Mesenchymal stem cell (in vitro differentiated cells and primary cell): ENCODE data around the gene RGS12.
A peak's percentile ranks its signal among the peaks of the same experiment; 100 is the strongest.

Experiments
- DNase-seq: peaks from one replicate; pipeline ENCODE4 v3.0.0-alpha.2; 2013
- H2AFZ ChIP-seq: one replicate; pipeline ENCODE4 v1.6.1; 2013; ENCODE audit warnings: low read depth, mild to moderate bottlenecking, control low read depth, inconsistent platforms, low read length, moderate library complexity
- H2AK5ac ChIP-seq: 2 replicates; pipeline ENCODE4 v1.6.1; 2013; ENCODE audit warnings: low read length, moderate library complexity, mild to moderate bottlenecking, inconsistent platforms; ENCODE audit not compliant: severe bottlenecking
- H2BK120ac ChIP-seq: one replicate; pipeline ENCODE4 v1.6.1; 2013; ENCODE audit warnings: low read depth, mild to moderate bottlenecking, inconsistent platforms, low read length, moderate library complexity
- H2BK12ac ChIP-seq, 2 experiments: one replicate each; pipeline ENCODE4 v1.6.1; 2013; ENCODE audit warnings: inconsistent platforms in 2 of 2, low read length in 2 of 2, mild to moderate bottlenecking in 2 of 2, moderate library complexity in 2 of 2, control low read depth in 1 of 2
- H2BK15ac ChIP-seq: one replicate; pipeline ENCODE4 v1.6.1; 2013; ENCODE audit warnings: mild to moderate bottlenecking, low read depth, inconsistent platforms; ENCODE audit not compliant: poor library complexity, severe bottlenecking
- H2BK5ac ChIP-seq: 2 replicates; pipeline ENCODE4 v1.6.1; 2013; ENCODE audit warnings: low read depth, mild to moderate bottlenecking, low read length, control low read depth, inconsistent platforms; ENCODE audit not compliant: poor library complexity, severe bottlenecking
- H3K14ac ChIP-seq, 2 experiments: one replicate each; pipeline ENCODE4 v1.6.1; 2013; ENCODE audit warnings: inconsistent platforms in 2 of 2, low read length in 2 of 2, control low read depth in 1 of 2, mild to moderate bottlenecking in 1 of 2, moderate library complexity in 1 of 2
- H3K18ac ChIP-seq, 2 experiments: one replicate each; pipeline ENCODE4 v1.6.1; 2013; ENCODE audit warnings: inconsistent platforms in 2 of 2, low read length in 2 of 2, control low read depth in 1 of 2, low read depth in 1 of 2, mild to moderate bottlenecking in 1 of 2
- H3K23ac ChIP-seq, 2 experiments: one replicate each; pipeline ENCODE4 v1.6.1; 2013; ENCODE audit warnings: inconsistent platforms in 2 of 2, low read length in 2 of 2, mild to moderate bottlenecking in 2 of 2, moderate library complexity in 2 of 2, control low read depth in 1 of 2
- H3K27ac ChIP-seq: 2 replicates; pipeline ENCODE4 v1.5.1; 2013; ENCODE audit warnings: mild to moderate bottlenecking, moderate library complexity, low read length, control low read depth, inconsistent platforms; ENCODE audit not compliant: poor library complexity, severe bottlenecking
- H3K27me3 ChIP-seq, 2 experiments: 2 replicates each; pipeline versions ENCODE4 v1.6.1 to v1.7.0; 2013; ENCODE audit warnings: low read length in 2 of 2, mild to moderate bottlenecking in 2 of 2, moderate library complexity in 2 of 2, control low read depth in 1 of 2, inconsistent platforms in 1 of 2; ENCODE audit not compliant: control insufficient read depth in 1 of 2, insufficient read depth in 1 of 2
- H3K36me3 ChIP-seq, 2 experiments: 2 replicates each; pipeline versions ENCODE4 v1.6.1 to v1.7.0; 2013; ENCODE audit warnings: low read length in 2 of 2, control low read depth in 1 of 2, inconsistent platforms in 1 of 2, low read depth in 1 of 2, mild to moderate bottlenecking in 1 of 2; ENCODE audit not compliant: insufficient read depth in 2 of 2, control insufficient read depth in 1 of 2
- H3K4ac ChIP-seq, 2 experiments: one replicate each; pipeline ENCODE4 v1.6.1; 2013; ENCODE audit warnings: inconsistent platforms in 2 of 2, low read length in 2 of 2, mild to moderate bottlenecking in 2 of 2, moderate library complexity in 2 of 2, control low read depth in 1 of 2, low read depth in 1 of 2
- H3K4me1 ChIP-seq: 2 replicates; pipeline ENCODE4 v1.6.1; 2013; ENCODE audit warnings: low read depth, low read length, control low read depth; ENCODE audit not compliant: control insufficient read depth, insufficient read depth
- H3K4me2 ChIP-seq: 2 replicates; pipeline ENCODE4 v1.6.1; 2013; ENCODE audit warnings: low read length, mild to moderate bottlenecking, inconsistent platforms; ENCODE audit not compliant: poor library complexity, severe bottlenecking
- H3K4me3 ChIP-seq, 2 experiments: 2 replicates each; pipeline versions ENCODE4 v1.5.1 to v1.7.0; 2013; ENCODE audit warnings: low read length in 2 of 2, mild to moderate bottlenecking in 2 of 2, control low read depth in 1 of 2, low read depth in 1 of 2; ENCODE audit not compliant: insufficient read depth in 1 of 2
- H3K79me1 ChIP-seq: replicated peaks from 2 replicates; pipeline ENCODE4 v1.6.1; 2013; ENCODE audit warnings: mild to moderate bottlenecking, control low read depth, low read length, inconsistent platforms; ENCODE audit not compliant: poor library complexity, severe bottlenecking
- H3K9ac ChIP-seq: 2 replicates; pipeline ENCODE4 v1.7.0; 2013; ENCODE audit warnings: mild to moderate bottlenecking, low read length, moderate library complexity
- H3K9me3 ChIP-seq: 2 replicates; pipeline ENCODE4 v1.7.0; 2013; ENCODE audit warnings: mild to moderate bottlenecking, low read length; ENCODE audit not compliant: control insufficient read depth
- H4K8ac ChIP-seq: one replicate; pipeline ENCODE4 v1.6.1; 2013; ENCODE audit warnings: inconsistent platforms, mild to moderate bottlenecking, low read length, moderate library complexity
- H4K91ac ChIP-seq: one replicate; pipeline ENCODE4 v1.6.1; 2013; ENCODE audit warnings: mild to moderate bottlenecking, low read length, inconsistent platforms
- WGBS: methylation state at CpG from one replicate; pipeline ENCODE4 v1.1.7; 2013; ENCODE audit warnings: mixed read lengths; 5-methylcytosine and 5-hydroxymethylcytosine counted together

RGS12 gene

DNA sequence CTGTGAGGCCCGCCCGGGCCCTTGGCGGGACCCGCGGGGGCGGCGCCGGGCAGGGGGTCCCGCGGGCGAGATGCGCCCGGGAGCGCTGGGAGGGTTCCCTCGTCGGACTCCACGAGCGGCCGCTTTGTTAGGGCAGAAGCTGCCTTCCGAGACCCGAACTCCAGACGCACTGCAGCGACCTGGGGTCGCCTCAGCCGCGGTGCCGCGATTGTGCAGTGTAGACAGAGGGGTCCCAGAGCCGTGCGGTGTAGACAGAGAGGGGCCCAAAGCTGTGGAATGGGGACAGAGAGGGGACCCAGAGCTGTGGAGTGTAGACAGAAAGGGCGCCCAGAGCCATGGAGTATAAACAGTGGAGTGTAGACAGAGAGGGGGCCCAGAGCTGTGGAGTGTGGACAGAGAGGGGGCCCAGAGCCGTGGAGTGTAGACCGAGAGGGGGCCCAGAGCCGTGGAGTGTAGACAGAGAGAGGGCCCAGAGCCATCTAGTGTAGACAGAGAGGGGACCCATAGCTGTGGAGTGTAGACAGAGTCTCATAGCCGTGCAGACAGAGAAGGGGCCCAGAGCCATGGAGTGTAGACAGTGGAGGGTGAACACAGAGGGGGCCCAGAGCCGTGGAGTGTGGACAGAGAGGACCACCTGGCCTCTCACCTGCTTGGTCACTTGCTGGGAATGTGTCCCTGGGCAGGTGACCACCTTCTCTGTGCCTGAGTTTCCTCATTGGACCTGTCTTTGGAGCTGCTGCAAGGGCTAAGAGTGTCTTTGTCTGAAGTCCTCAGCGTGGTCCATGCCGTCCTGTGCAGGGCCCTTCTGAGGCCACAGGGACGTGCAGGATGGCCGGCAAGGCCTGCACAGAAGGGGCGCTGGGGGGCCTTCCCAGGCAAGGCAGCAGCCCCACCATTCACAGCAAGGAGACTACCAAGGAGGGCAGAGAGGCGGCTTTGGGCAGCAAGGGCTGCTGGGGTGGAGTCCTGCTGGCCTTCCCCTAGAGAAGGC, 875 bp downstream of the RGS12 start:
- peak overlapping the region; percentile 8 for H2BK15ac ChIP-seq
- peak overlapping the region; percentile 81 to 92 for H3K18ac ChIP-seq
- peak; percentile 15 for DNase-seq
- peaks cover 38% of the 10 kb centered on the region for H3K79me1 ChIP-seq
- peaks cover 9% of the 10 kb centered on the region for H3K9me3 ChIP-seq
- H3K27ac ChIP-seq = no peak overlapping the region
- peak overlapping the region; percentile 26 for H2AK5ac ChIP-seq
- H2BK120ac ChIP-seq = peak overlapping the region; percentile 69
- H3K4me2 ChIP-seq = peak overlapping the region; percentile 58
- H4K8ac ChIP-seq = peak overlapping the region; percentile 72
- peak overlapping the region; percentile 9 for H4K91ac ChIP-seq
- peak overlapping the region in 1 of 2 experiments; percentile 81 for H2BK12ac ChIP-seq
- H3K36me3 ChIP-seq = peaks cover 0 to 10% of the 10 kb centered on the region in 2 experiments
- WGBS = 28% methylated on average over 23 of the region's 42 CpGs
- H2BK5ac ChIP-seq = peak overlapping the region; percentile 33
- H3K27me3 ChIP-seq = peaks cover 0 to 6% of the 10 kb centered on the region in 2 experiments
- H3K4me3 ChIP-seq = peak overlapping the region; percentile 59 to 89
- peaks cover 24% of the 10 kb centered on the region for H3K4me1 ChIP-seq
- peak overlapping the region; percentile 20 for H2AFZ ChIP-seq
- H3K9ac ChIP-seq = peak overlapping the region; percentile 91
- peak overlapping the region in 1 of 2 experiments; percentile 20 for H3K23ac ChIP-seq
- peak overlapping the region; percentile 59 to 75 for H3K4ac ChIP-seq
- H3K14ac ChIP-seq = peak overlapping the region in 1 of 2 experiments; percentile 91

DNA sequence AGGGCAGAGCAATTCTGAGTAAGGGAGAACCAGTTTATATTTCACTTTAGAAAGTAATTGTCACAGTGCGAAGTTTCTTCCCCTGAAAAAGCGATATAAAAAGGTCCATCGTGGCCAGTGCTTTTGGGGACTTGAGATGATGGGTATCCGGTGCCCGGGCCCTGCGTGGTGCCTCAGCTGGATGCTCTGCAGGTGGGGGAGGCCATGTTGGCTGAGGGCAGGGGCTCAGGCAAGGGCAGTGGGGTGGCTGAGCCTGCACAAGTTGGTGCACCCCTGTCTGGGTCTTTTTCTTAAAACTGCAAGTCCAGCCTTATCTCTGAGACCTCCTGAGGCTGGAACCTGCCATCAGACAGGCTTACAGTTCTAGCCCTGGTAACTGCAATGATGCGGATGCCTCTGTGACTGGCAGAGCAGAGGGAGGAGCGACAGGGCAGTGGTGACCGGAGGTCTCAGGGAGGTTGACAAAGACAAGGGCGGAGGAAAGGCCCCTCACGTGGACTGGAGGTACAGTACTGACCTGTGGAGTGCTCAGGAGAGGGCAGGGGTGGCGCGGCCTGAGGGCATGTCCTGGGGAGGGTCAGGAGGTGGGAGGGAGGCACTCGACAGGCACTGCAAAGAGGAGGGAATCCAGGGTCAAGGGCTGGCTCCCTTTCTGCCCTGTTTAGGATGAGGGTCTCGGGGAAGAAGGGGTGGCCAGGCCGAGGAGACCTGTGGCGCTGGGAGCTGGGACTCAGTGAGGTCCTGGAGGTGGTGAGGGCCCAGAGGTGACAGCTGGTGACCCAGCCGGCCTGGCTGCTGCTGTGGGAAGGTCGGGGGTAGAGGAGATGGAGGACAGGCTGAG, 1.8 kb downstream of the RGS12 start:
- no peak overlapping the region for H4K8ac ChIP-seq
- peak overlapping the region; percentile 91 for H3K9ac ChIP-seq
- WGBS = 93% methylated on average over 19 of the region's 19 CpGs
- no peak overlapping the region for H2AK5ac ChIP-seq
- H4K91ac ChIP-seq = no peak overlapping the region
- no peak overlapping the region for H3K27ac ChIP-seq
- peak overlapping the region; percentile 58 for H3K4me2 ChIP-seq
- peak overlapping the region in 1 of 2 experiments; percentile 41 for H3K14ac ChIP-seq
- no peak overlapping the region for H2BK120ac ChIP-seq
- peak overlapping the region; percentile 12 to 89 for H3K4me3 ChIP-seq
- H2BK12ac ChIP-seq = no peak overlapping the region
- H3K79me1 ChIP-seq = peaks cover 43% of the 10 kb centered on the region
- peak; percentile 3 for DNase-seq
- no peaks in the 10 kb centered on the region for H3K27me3 ChIP-seq
- H2AFZ ChIP-seq = no peak overlapping the region
- no peak overlapping the region for H3K18ac ChIP-seq
- H3K36me3 ChIP-seq = peaks cover 0 to 10% of the 10 kb centered on the region in 2 experiments
- no peak overlapping the region for H2BK5ac ChIP-seq
- peak overlapping the region; percentile 26 to 53 for H3K4ac ChIP-seq
- peaks cover 9% of the 10 kb centered on the region for H3K9me3 ChIP-seq
- H3K23ac ChIP-seq = peak overlapping the region in 1 of 2 experiments; percentile 57
- H2BK15ac ChIP-seq = no peak overlapping the region
- peaks cover 24% of the 10 kb centered on the region for H3K4me1 ChIP-seq

DNA sequence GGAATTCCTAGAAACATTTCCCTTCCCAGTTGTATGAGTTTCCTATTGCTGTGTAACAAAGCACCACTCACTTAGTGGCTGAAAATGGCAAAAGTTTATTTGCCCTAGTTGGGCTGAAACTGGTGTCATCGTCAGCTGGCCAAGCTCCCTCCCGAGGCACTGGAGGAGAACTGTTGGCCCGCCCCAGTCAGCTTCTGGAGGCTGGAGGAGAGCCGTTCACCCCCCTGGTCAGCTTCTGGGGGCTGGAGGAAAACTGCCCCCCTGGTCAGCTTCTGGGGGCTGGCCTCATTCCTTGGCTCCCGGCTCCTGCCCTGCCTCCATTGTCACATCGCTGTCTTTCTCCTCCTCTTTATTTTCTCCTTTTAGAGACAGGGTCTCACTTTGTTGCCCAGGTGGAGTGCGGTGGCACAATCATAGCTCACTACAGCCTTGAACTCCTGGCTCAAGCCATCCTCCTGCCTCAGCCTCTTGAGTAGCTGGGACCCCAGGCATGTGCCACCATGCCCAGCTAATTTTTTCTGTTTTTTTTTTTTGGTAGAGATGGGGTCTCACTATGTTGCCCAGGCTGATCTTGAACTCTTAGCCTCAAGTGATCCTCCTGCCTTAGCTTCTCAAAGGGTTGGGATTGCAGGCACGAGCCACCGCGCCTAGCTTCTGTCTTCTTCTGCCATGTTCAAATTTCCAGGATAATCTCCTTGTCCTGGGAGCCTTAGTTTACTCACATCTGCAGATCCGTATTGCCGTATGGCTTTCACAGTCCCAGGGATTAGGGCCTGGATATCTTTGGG, 3.2 kb downstream of the RGS12 start:
- Histone ChIP-seq H2BK15ac (no peak overlapping the region), H3K79me1 (peaks cover 51% of the 10 kb centered on the region), H3K36me3 (peaks cover 0 to 15% of the 10 kb centered on the region in 2 experiments), H3K9me3 (peaks cover 9% of the 10 kb centered on the region), H3K4ac (no peak overlapping the region), H2AFZ (no peak overlapping the region), H3K4me2 (no peak overlapping the region), H3K14ac (no peak overlapping the region), H3K4me3 (no peak overlapping the region), H3K18ac (no peak overlapping the region), H2BK12ac (no peak overlapping the region), H4K91ac (no peak overlapping the region), H4K8ac (no peak overlapping the region), H3K23ac (no peak overlapping the region), H3K27me3 (no peaks in the 10 kb centered on the region), H2AK5ac (no peak overlapping the region), H3K9ac (no peak overlapping the region), H2BK5ac (no peak overlapping the region), H2BK120ac (no peak overlapping the region), H3K27ac (no peak overlapping the region), H3K4me1 (peaks cover 29% of the 10 kb centered on the region)
- WGBS = 97% methylated on average over 11 of the region's 12 CpGs
- DNase-seq = no peak
